Astrocyte of the spinal cord (primary cell): ENCODE data around the gene JMJD6.
"Not testable (repeated sequence)": the region's sequence is repeated elsewhere in the genome, so short reads cannot be mapped to it uniquely, and the experiment has no call there.

ENCODE experiments used
- DNase-seq: peaks from one replicate; pipeline ENCODE4 v3.0.0; 2011; ENCODE audit warnings: low read depth, low spot score
- H3K4me3 ChIP-seq: 2 replicates; pipeline ENCODE4 v1.5.1; 2011; ENCODE audit warnings: low read depth, mild to moderate bottlenecking, low read length, moderate library complexity
- in situ Hi-C: cut with HindIII; loops from 2 replicates; pipeline ENCODE4 v1.10.0; 2017; ENCODE audit warnings: low sequenced_read_pairs
- TF ChIP-seq, protein P1 (sequence below): IDR thresholded peaks from 2 replicates; pipeline ENCODE4 v1.5.1; 2012; ENCODE audit warnings: low read depth, mild to moderate bottlenecking, low read length, inconsistent platforms

The JMJD6 gene

DNA sequence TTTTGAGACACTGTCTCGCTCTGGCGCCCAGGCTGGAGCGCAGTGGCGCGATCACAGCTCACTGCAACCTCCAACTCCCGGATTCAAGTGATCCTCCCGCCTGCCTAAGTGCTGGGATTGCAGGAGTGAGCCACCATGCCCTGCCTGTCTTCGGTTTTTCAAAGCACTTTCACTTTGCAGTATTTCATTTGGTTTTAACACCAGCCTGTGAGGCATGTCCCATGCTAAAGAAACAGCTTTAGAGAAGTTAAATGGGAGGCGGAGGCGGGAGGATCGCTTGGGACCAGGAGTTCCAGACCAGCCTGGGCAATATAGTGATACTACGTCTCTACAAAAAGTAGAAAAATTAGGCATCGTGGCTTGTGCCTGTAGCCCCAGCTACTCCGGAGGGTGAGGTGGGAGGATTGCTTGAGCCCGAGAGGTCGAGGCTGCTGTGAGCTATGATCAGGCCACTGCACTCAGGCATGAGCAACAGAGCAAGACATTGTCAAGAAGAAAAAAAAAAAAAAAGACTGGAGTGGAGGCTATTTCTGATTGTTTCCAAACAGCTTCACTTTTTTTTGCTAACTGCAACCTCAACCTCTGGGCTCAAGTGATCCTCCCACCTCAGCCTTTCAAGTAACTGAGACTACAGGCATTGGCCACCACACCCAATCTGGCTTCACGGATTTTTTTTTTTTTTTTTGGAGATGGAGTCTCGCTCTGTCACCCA is 1.5 kb upstream of the JMJD6 start:
- in situ Hi-C loops, result no loop called here
- DNase-seq, result no peak
- peak overlapping the region; percentile 84 for H3K4me3 ChIP-seq
- TF ChIP-seq, protein P1, sequence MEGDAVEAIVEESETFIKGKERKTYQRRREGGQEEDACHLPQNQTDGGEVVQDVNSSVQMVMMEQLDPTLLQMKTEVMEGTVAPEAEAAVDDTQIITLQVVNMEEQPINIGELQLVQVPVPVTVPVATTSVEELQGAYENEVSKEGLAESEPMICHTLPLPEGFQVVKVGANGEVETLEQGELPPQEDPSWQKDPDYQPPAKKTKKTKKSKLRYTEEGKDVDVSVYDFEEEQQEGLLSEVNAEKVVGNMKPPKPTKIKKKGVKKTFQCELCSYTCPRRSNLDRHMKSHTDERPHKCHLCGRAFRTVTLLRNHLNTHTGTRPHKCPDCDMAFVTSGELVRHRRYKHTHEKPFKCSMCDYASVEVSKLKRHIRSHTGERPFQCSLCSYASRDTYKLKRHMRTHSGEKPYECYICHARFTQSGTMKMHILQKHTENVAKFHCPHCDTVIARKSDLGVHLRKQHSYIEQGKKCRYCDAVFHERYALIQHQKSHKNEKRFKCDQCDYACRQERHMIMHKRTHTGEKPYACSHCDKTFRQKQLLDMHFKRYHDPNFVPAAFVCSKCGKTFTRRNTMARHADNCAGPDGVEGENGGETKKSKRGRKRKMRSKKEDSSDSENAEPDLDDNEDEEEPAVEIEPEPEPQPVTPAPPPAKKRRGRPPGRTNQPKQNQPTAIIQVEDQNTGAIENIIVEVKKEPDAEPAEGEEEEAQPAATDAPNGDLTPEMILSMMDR, result no peak

DNA sequence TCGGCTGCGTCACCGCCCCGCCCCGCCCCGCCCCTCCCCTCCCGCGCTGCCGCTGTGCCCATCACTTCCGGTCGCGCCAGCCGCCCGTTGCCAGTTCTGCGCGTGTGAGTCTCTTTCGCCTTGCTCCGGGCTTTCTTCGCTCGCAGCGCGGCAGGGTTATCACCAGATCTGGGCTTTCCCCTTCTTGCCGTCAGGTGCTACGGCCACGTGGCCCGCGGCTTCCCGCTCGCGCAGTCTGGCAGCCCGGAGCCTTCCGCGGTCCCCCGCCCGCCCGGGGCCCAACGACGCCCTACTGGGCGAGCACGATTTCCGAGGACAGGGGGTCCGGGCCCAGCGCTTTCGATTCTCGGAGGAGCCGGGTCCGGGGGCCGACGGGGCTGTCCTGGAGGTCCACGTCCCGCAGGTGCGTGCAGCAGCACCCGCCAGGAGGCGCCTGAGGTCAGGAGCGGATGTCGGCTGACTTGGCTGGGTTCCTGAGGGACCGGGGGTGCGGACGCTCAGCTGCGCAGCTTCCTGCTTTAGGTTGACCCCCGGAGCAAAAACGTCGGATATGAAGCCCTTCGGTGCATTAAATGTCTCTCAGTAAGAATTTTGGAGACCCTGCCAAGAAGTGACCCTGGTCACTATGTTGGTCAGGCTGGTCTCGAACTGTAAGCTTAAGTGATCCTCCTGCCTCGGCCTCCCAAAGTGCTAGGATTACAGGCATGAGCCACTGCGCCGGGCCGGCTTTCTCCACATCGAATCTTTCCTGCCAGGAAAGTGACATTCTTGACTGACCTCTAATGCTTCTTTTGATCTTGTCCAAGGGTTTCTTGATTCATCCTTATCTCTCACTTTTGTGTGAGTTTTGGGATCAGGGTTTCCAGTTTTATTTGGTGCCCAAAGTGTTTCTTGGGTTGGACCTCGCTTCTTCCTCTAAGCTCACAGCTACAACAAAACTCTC is 641 bp upstream of the JMJD6 start, which contains the start of gene METTL23:
Gene METTL23 (plus strand): TSS at position 64 of the 943 bp plus-strand sequence. CDS start 2,872 bp downstream, outside the sequence.
- in situ Hi-C loops, result no loop called here
- DNase-seq, result peak; percentile 74
- TF ChIP-seq, protein P1, result peak; percentile 78
- peak within 1 kb of the TSS; percentile 84 for H3K4me3 ChIP-seq

DNA sequence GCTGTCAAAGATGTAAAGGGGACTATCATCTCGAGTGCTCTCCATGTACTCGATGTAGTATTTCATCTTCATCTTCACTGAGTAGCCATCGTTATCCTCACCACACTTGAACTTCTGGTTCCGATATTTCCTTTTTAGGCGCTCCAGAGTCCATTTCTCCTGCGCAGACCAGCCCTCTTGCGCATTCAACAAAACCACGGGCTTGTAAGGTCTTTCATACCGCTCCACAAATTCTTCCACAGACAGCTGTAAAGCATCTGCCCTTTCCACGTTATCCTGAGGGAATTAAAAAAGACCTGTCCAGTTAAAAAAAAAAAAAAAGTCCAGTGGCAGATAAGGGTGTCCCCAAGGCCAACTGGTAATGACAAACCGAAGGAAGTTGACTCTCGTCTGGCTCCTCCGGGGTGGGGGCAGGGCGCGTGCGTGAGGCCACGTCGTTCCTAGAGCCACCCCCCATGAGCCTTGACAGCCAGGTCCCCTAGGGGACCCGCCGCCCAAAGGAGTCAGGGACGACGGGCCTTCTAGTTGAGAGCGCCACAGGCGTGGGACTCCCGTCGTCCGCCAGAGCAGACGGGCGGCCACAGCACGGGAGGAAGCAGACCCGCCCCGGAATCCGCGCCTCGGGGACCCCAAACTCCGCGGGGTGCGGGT is 701 bp downstream of the JMJD6 start:
- in situ Hi-C loops, result no loop called here
- TF ChIP-seq, protein P1, result no peak
- H3K4me3 ChIP-seq, result peak overlapping the region; percentile 84
- DNase-seq, result no peak

DNA sequence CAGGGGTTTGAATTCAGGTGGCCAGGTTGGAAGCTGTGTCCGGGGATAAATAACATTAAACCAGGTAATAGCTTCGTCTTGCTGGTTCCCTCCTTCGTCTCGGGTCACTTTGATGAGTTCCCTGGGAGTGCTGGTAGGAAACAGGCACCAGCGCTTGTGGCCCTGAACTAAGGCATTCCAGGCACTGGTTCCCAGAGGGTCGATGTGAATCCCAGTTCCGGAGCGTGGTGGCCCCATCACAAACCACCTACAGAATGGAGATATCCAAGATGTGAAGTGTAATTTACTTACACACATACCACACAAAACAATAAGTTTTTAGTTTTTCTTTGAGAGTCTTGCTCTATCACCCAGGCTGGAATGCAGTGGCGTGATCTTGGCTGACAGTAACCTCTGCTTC is 2.6 kb downstream of the JMJD6 start:
- TF ChIP-seq, protein P1, result no peak
- no peak overlapping the region for H3K4me3 ChIP-seq
- in situ Hi-C loops, result no loop called here
- DNase-seq, result no peak

DNA sequence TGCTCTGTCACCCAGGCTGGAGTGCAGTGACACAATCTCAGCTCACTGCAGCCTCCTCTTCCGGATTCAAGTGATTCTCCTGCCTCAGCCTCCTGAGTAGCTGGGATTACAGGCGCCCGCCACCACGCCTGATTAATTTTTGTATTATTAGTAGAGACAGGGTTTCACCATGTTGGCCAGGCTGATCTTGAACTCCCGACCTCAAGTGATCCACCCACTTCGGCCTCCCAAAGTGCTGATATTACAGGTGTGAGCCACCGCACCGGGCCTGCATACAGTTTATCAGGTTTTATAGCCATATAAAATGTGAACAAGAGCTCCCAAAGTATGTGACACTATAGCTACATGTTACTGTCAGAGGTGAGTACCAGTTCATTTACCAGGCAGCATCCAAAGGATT is 3.4 kb downstream of the JMJD6 start:
- H3K4me3 ChIP-seq, in situ Hi-C loops, DNase-seq: not testable (repeated sequence)

DNA sequence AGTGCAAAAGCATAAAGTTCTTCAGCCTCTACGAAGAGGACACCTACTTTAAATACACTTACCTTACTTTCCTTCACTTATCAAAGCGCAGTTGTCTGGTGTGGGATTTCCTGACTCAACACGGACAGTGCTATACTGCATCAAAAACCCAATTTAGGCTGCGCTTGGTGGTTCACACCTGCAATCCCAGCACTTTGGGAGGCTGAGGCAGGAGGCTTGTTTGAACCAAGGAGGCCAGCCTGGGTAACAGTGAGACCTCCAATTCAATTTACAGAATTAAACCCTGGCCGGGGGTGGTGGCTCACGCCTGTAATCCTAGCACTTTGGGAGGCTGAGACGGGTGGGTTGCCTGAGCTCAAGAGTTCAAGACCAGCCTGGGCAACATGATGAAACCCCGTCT is 4.1 kb downstream of the JMJD6 start:
- in situ Hi-C loops, result no loop called here
- no peak for DNase-seq
- TF ChIP-seq, protein P1, result no peak
- H3K4me3 ChIP-seq, result no peak overlapping the region
